D721Med (cell line): ENCODE data around the gene MED8.
"Not testable (repeated sequence)": the region's sequence is repeated elsewhere in the genome, so short reads cannot be mapped to it uniquely, and the experiment has no call there.

Experiments
- DNase-seq: peaks from one replicate; pipeline ENCODE4 v3.0.0; 2011; ENCODE audit warnings: low spot score; ENCODE audit not compliant: insufficient read length
- FAIRE-seq: peaks from 2 replicates; lab custom pipeline; 2011; peaks lifted over from hg19 to GRCh38; lab: Jason Lieb, UNC
- TF ChIP-seq, protein P1 (sequence below): IDR thresholded peaks from 2 replicates; pipeline ENCODE4 v1.5.1; 2012; ENCODE audit warnings: mild to moderate bottlenecking, control low read depth; ENCODE audit not compliant: insufficient read depth; ENCODE audit errors: missing control alignments

Gene MED8

DNA sequence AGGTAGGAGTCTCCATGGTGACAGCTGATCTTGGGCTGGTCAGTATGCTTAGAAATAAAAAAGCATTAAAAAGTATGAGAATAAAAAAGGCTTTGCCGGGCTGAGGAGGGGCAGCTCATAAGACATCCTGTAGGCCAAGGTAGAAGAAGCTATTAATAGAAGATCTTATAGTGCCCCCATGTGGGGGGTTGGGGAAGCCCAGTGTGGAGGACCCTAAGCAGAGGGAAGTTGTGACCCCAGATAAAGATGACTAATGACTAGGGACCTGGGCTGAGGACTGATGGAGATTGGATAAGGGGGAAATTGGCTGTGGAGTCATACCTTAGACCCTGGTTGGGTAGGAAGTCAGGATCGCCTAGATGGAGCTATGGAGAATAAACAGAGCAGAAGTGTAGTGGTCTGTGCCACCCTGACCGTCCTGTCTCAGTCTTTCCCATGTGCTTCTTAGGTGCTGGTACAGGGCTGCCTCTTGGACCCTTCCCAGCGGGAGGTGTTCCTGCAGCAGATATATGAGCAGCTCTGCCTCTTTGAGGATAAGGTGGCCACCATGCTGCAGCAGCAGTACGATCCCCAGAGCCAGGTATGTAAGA is 25.1 kb upstream of the MED8 start:
- TF ChIP-seq, protein P1, sequence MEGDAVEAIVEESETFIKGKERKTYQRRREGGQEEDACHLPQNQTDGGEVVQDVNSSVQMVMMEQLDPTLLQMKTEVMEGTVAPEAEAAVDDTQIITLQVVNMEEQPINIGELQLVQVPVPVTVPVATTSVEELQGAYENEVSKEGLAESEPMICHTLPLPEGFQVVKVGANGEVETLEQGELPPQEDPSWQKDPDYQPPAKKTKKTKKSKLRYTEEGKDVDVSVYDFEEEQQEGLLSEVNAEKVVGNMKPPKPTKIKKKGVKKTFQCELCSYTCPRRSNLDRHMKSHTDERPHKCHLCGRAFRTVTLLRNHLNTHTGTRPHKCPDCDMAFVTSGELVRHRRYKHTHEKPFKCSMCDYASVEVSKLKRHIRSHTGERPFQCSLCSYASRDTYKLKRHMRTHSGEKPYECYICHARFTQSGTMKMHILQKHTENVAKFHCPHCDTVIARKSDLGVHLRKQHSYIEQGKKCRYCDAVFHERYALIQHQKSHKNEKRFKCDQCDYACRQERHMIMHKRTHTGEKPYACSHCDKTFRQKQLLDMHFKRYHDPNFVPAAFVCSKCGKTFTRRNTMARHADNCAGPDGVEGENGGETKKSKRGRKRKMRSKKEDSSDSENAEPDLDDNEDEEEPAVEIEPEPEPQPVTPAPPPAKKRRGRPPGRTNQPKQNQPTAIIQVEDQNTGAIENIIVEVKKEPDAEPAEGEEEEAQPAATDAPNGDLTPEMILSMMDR, result peak; percentile 60
- FAIRE-seq, result no peak
- no peak for DNase-seq

DNA sequence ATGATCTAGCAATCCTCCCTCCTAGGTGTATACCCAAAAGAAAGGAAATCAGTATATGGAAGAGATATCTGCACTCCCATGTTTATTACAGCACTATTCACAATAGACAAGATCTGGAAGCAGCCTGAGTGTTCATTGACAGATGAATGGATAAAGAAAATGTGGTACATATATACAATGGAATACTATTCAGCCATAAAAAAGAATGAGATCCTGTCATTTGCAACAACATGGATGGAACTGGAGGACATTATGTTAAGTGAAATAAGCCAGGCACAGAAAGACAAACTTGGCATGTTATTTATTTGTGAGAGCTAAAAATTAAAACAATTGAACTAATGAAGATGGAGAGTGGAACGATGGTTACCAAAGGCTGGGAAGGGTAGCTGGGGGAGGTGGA is 23.8 kb upstream of the MED8 start:
- not testable (repeated sequence) for FAIRE-seq, DNase-seq

DNA sequence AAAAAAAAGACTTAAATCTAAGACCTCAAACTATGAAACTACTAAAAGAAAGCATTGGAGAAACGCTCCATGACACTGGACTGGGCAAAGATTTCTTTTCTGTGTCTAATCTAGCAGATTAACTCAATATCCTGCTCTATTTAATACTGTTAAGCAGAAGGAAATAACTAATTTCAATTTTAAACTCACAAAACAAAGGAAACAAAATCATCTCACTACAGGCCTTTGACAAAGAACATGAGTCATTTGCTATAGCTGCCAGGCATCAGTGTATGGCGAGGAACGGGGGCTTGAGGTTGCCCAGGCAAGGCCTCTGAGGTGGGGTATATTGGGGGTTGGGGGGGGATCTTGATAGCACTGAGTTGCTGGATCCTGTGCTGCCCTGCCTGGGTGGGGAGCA is 21.0 kb upstream of the MED8 start:
- TF ChIP-seq, protein P1, result no peak
- DNase-seq, result no peak
- FAIRE-seq, result no peak

DNA sequence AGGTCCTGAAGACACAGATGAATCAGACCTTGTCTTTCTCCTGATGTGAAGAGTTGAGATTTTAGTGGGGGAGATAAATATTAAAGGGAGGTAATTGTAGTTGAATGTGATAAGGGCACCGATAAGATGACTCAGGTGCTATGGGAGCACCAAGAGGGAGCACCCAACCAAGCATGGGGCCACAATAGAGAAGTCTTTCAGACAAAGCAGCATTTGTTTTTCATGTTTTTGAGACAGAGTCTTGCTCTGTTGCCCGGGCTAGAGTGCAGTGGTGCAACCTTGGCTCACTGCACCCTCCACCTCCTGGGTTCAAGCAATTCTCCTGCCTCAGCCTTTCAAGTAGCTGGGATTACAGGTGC is 16.3 kb upstream of the MED8 start:
- FAIRE-seq (no peak), DNase-seq (no peak)
- TF ChIP-seq, protein P1, result no peak

DNA sequence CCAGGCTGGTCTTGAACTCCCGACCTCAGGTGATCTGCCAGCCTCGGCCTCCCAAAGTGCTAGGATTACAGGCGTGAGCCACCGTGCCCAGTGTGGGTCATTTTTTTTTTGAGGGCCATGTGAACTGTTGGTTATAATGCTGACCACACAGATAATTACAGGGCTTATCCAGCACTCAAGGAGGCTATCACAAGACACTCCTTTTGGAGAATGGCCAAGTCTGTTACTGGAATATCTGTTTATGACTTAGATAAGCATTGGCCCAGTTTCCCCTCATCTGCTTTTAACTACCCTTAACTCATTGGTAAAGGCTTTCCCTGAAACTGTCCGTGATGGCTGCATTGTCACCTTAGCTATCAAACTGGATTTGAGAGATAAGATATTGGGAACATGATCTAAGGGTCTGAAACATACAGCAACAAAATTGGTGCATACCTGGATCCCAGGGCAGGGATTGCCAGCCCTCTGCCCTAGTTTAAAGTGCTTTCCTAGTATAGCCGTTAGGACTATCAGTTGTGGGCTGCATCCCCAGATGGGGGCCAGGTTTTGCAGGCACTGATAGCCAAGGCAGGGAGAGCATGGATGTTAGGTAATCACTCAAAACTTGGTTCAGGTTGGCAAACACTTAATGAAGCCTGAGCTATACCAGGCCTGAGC is 15.7 kb upstream of the MED8 start:
- FAIRE-seq (no peak), DNase-seq (no peak)
- TF ChIP-seq, protein P1, result no peak

DNA sequence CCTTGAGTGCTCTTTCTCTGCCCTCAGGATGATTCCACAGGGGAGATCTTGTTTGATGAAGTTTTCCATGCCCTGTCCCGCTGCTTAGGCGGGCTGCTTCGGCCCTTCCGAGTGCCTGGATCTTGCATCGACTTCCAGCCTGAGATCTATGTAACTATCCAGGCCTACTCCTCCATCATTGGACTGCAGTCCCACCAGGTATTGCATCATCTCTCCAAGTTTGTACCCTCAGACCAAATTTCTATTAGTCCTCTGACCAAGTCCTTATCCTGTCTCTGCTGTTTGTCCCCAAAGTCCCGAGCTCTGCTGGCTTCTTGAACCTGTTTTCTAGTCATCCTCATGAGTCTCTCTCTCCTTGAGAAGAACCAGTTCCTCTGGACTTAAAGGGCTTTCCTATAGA is 14.8 kb upstream of the MED8 start:
- FAIRE-seq (no peak), DNase-seq (no peak)
- TF ChIP-seq, protein P1, result no peak

DNA sequence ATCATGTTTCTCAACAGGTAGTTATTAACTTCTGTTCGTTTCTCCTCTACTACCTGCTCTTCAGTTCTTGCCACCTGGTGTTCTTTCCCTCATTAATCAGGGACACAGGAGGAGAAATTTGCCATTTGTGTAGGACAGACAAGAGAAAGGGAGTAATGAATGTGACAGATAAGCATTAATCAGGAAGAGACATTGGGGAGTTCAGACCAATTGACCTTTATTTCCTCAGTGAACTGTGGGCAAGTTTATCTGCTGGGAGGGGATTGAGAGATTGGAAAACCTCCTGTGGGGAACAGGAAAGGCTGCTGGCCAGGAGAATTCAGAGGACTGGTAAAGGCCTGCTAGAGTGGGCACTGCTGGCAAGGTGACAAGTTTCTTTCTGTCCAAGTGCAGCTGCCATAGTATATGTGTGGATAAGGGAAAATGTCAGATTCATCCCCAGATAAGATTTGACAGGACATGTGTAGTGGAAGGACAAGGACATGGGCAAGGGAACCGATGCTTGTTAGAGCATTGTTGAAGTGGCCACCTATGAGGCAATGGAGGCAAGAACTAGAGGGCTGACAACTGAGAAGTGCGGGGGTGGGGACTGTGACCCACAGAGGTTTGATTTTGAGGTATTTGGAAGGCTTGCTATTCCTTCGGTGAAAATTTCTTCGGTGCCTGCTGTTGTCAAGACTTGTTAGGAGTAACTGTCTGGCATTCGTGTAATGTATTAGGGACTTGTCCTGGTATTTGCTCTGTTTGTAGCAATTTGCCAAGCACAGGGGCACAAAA is 12.7 kb upstream of the MED8 start:
- TF ChIP-seq, protein P1, result no peak
- no peak for DNase-seq
- no peak for FAIRE-seq

DNA sequence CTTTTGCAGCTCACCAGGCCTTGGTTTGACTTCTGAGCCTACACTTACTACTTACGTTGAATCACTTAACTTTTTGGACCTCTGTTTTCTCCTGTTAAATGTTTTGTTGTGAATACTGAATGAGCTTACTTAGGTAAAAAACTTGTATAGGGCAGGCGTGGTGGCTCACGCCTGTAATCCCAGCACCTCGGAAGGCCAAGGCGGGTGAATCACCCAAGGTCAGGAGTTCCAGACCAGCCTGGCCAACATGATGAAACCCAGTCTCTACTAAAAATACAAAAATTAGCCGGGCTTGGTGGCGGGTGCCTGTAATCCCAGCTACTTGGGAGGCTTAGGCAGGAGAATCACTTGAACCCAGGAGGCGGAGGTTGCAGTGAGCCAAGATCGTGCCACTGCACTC is 10.8 kb upstream of the MED8 start:
- FAIRE-seq, DNase-seq: not testable (repeated sequence)
